PC-9 (cell line): ENCODE measurements around the gene BCCIP. TPM values are rescaled to one million over a fixed set of nuclear protein-coding genes. Genes with fewer than 3 reads are reported as not detected.

Source experiments
- BruUV-seq: library from RNA; stranded (reverse); fragments of 400-500 nt; replicated peaks from 2 replicates; lab custom pipeline; 2021; lab: Mats Ljungman, UMichigan
- CTCF ChIA-PET: fragments of 300-600 bp; sonication (Branson Sonifier 250); formaldehyde crosslinking; loops from one replicate; lab custom pipeline; 2022; ENCODE audit warnings: antibody characterized with exemption; lab: Charles Lee
- POLR2A ChIA-PET: fragments of 300-600 bp; sonication (Branson Sonifier 250); formaldehyde crosslinking; loops from one replicate; lab custom pipeline; 2022; ENCODE audit warnings: antibody characterized with exemption; ENCODE audit not compliant: unreplicated experiment; lab: Charles Lee
- DNase-seq, 2 experiments: peaks; one replicate each; pipeline versions ENCODE4 v3.0.0 to v3.0.0-alpha.2; 2015 to 2022; ENCODE audit warnings: mixed read lengths in 1 of 2
- H2AFZ ChIP-seq: fragments of 200-600 bp; sonication (generic); 2 replicates; pipeline ENCODE4 v1.8.1; 2017; ENCODE audit warnings: antibody characterized with exemption
- H3F3A ChIP-seq: fragments of 200-600 bp; sonication (generic); 2 replicates; pipeline ENCODE4 v1.8.1; 2017; ENCODE audit warnings: antibody characterized with exemption, mild to moderate bottlenecking, low read depth; ENCODE audit not compliant: insufficient read depth
- H3K27ac ChIP-seq: fragments of 200-600 bp; sonication (generic); 2 replicates; pipeline ENCODE4 v1.6.1; 2016; ENCODE audit warnings: mixed run types
- H3K27me3 ChIP-seq: fragments of 200-600 bp; sonication (generic); 2 replicates; pipeline ENCODE4 v1.6.1; 2016; ENCODE audit warnings: low read depth, mixed run types; ENCODE audit not compliant: insufficient read depth
- H3K36me3 ChIP-seq: fragments of 200-600 bp; sonication (generic); 2 replicates; pipeline ENCODE4 v1.6.1; 2016; ENCODE audit warnings: low read depth, mixed run types
- H3K4me1 ChIP-seq: fragments of 200-600 bp; sonication (generic); replicated peaks from 2 replicates; pipeline ENCODE4 v1.6.1; 2016; ENCODE audit warnings: mixed run types; ENCODE audit not compliant: insufficient read depth
- H3K4me2 ChIP-seq: fragments of 200-600 bp; sonication (generic); 2 replicates; pipeline ENCODE4 v1.6.1; 2017; ENCODE audit warnings: mixed run types
- H3K4me3 ChIP-seq: fragments of 200-600 bp; sonication (generic); 2 replicates; pipeline ENCODE4 v1.6.1; 2016; ENCODE audit warnings: mixed run types
- H3K79me2 ChIP-seq: fragments of 200-600 bp; sonication (generic); 2 replicates; pipeline ENCODE4 v1.6.1; 2017; ENCODE audit warnings: low read depth, mixed run types
- H3K9me2 ChIP-seq: fragments of 200-600 bp; sonication (generic); 2 replicates; pipeline ENCODE4 v1.8.1; 2017; ENCODE audit warnings: mild to moderate bottlenecking; ENCODE audit not compliant: insufficient read depth
- H3K9me3 ChIP-seq: fragments of 200-600 bp; sonication (generic); 2 replicates; pipeline ENCODE4 v1.8.1; 2016; ENCODE audit warnings: low read depth; ENCODE audit not compliant: insufficient read depth
- H4K20me1 ChIP-seq: fragments of 200-600 bp; sonication (generic); 2 replicates; pipeline ENCODE4 v1.8.1; 2017; ENCODE audit not compliant: insufficient read depth
- EZH2 ChIP-seq: fragments of 200-600 bp; sonication (generic); IDR thresholded peaks from 2 replicates; pipeline ENCODE4 v1.8.0; 2017; ENCODE audit warnings: antibody characterized with exemption, low read depth
- intact Hi-C: fragments of 100-400 bp; cut with micrococcal nuclease; formaldehyde crosslinking; loops from one replicate; pipeline ENCODE4 v1.10.0; 2022; ENCODE audit not compliant: unreplicated experiment
- total RNA-seq: library from RNA; stranded (reverse); gene quantifications from 2 replicates; pipeline ENCODE4 v1.2.3, GENCODE V29; 2021
- TF ChIP-seq, protein P1 (sequence below): fragments of 200-600 bp; sonication (generic); conservative IDR thresholded peaks from 2 replicates; pipeline ENCODE4 v1.6.1; 2017; ENCODE audit warnings: mixed run types, antibody characterized with exemption, mild to moderate bottlenecking, moderate library complexity

The BCCIP gene
- total RNA-seq, 1 experiment from 2014 or later, result 46.0 TPM

DNA sequence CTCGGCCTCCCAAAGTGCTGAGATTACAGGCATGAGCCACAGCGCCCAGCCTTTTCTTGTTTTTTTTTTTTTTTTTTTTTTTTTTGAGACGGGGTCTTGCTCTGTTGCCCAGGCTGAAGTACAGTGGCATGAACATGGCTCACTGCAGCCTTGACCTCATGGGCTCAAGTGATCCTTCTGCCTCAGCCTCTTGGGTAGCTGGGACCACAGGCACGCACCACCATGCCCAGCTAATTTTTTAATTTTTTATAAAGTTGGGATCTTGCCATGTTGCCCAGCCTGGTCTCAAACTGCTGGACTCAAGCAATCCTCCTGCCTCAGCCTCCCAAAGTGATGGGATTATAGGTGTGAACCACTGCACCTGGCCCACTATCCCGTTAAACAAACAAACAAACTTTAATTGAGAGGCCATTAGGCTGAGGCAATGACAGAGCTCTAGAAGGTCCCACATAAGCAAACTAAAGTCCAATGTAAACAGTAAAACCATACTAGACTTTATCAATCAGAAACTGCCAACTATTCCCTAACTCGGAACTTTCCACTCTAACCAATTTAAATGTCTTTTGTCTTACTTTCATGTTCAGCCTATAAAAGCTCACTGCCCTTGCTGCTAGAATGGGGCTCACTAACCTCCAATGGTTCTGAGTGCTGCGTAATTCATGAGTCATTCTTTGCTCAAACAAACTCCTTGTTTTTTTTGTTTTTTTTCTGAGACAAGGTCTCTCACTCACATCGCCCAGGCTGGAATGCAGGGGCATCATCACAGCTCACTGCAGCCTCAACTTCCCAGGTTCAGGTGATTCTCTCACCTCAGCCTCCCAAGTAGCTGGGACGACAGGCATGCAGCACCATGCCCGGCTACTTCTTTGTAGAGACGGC lies 55.9 kb downstream of the BCCIP start:
- intact Hi-C loops, result loop anchor here (5.0 to 10.0 kb wide), 2 partner anchors 508 to 1026 kb away; partner anchors contain the start of genes ADAM12 and DOCK1
- CTCF ChIA-PET, result no interaction called here
- Histone ChIP-seq H3K9me3 (peaks cover 15% of the 10 kb centered on the region), H3K4me2 (peak overlapping the region; percentile 53; the same call in 1 of the 2 replicates), H3K36me3 (peaks cover 30% of the 10 kb centered on the region), H2AFZ (no peak overlapping the region), H3F3A (peaks cover 15% of the 10 kb centered on the region; the same call in 1 of the 2 replicates), H3K9me2 (no peaks in the 10 kb centered on the region), H3K4me3 (no peak overlapping the region), H3K27ac (peak overlapping the region; percentile 76), H4K20me1 (no peaks in the 10 kb centered on the region), H3K4me1 (peaks cover 12% of the 10 kb centered on the region), H3K79me2 (peaks cover 22% of the 10 kb centered on the region), H3K27me3 (no peaks in the 10 kb centered on the region)
- peak; percentile 53 to 89 for DNase-seq
- TF ChIP-seq, protein P1, sequence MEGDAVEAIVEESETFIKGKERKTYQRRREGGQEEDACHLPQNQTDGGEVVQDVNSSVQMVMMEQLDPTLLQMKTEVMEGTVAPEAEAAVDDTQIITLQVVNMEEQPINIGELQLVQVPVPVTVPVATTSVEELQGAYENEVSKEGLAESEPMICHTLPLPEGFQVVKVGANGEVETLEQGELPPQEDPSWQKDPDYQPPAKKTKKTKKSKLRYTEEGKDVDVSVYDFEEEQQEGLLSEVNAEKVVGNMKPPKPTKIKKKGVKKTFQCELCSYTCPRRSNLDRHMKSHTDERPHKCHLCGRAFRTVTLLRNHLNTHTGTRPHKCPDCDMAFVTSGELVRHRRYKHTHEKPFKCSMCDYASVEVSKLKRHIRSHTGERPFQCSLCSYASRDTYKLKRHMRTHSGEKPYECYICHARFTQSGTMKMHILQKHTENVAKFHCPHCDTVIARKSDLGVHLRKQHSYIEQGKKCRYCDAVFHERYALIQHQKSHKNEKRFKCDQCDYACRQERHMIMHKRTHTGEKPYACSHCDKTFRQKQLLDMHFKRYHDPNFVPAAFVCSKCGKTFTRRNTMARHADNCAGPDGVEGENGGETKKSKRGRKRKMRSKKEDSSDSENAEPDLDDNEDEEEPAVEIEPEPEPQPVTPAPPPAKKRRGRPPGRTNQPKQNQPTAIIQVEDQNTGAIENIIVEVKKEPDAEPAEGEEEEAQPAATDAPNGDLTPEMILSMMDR, result no peak
- no peak for TF ChIP-seq EZH2
- no TSS peak for BruUV-seq
- POLR2A ChIA-PET, result no interaction called here

DNA sequence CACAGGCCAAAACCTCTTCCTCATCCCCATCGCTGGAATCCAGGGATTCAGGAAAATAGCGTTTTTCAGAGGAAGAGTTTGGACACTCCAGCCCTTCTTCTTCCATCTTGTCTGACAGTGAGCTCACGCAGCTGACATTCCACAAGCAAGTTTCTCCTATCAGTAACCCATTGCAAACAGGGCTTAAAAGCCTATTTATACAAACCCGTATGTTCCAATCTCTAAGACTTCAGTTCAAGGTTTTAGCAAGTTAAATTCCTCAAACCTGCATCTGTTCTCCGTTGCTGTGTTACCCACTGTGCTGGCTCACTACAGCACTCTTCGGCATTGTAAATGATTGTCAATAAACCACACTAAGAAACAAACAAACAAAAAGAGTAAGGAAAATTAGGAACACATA lies 57.4 kb downstream of the BCCIP start:
- BruUV-seq, result no TSS peak
- Histone ChIP-seq H3K4me3 (no peak overlapping the region), H3K4me2 (no peak overlapping the region), H3K27me3 (no peaks in the 10 kb centered on the region), H2AFZ (no peak overlapping the region), H4K20me1 (no peaks in the 10 kb centered on the region), H3K9me3 (peaks cover 14% of the 10 kb centered on the region), H3K36me3 (peaks cover 26% of the 10 kb centered on the region), H3F3A (peaks cover 15% of the 10 kb centered on the region; the same call in 1 of the 2 replicates), H3K4me1 (peaks cover 12% of the 10 kb centered on the region), H3K27ac (no peak overlapping the region), H3K9me2 (no peaks in the 10 kb centered on the region), H3K79me2 (peaks cover 22% of the 10 kb centered on the region)
- POLR2A ChIA-PET, result no interaction called here
- no peak for DNase-seq
- CTCF ChIA-PET, result no interaction called here
- TF ChIP-seq EZH2, result no peak
- TF ChIP-seq, protein P1, result no peak
- intact Hi-C loops, result loop anchor here (10.0 kb wide), 1 partner anchor 184 kb away; no protein-coding TSS in a partner anchor

DNA sequence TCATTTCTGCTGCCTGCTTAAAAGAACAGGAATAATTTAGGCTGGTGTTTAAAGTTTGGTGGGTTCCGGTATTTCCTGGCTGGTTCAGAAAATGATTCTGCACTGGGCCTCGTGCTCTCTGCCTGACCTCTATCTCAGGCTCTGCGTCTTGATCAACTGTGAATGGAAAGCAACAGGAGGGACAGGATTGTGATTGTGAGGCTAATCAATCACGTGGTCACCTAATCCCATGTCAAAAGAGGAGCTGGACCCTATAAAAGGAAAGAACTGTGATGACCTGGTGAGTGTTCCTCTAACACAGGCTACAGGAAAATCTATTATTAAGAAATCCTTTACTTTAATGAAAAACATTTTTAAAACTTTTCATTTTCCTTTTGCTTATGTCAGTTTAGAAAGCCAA lies 57.8 kb downstream of the BCCIP start, which contains the start of gene DHX32:
Gene DHX32 (minus strand): TSS at position 101 of the 400 bp plus-strand sequence. CDS start 468 bp downstream, outside the sequence.
- no peak for DNase-seq
- intact Hi-C loops, result loop anchor here (10.0 kb wide), 1 partner anchor 184 kb away; no protein-coding TSS in a partner anchor
- TF ChIP-seq, protein P1, result no peak
- no peak for TF ChIP-seq EZH2
- BruUV-seq, result no TSS peak
- Histone ChIP-seq H3K4me1 (peaks cover 12% of the 10 kb centered on the region), H3K4me3 (no peak within 1 kb of the TSS), H4K20me1 (no peaks in the 10 kb centered on the region), H3F3A (peaks cover 15% of the 10 kb centered on the region; the same call in 1 of the 2 replicates), H3K27ac (peak within 1 kb of the TSS; percentile 76), H3K9me3 (peaks cover 9% of the 10 kb centered on the region), H3K9me2 (no peaks in the 10 kb centered on the region), H3K36me3 (peaks cover 23% of the 10 kb centered on the region), H3K27me3 (no peaks in the 10 kb centered on the region), H3K4me2 (no peak within 1 kb of the TSS), H3K79me2 (peaks cover 26% of the 10 kb centered on the region), H2AFZ (no peak within 1 kb of the TSS)
- ChIA-PET CTCF (no interaction called here), POLR2A (no interaction called here)
